GM12874 (cell line): ENCODE results near the gene RHOT2.

ENCODE experiments used
- TF ChIP-seq, protein P1 (sequence below): IDR thresholded peaks from 2 replicates; pipeline ENCODE4 v1.5.1; 2011; ENCODE audit warnings: low read depth, mild to moderate bottlenecking, control low read depth, low read length, moderate library complexity; ENCODE audit not compliant: insufficient read depth

RHOT2 gene

GRCh38 chr16:660459-661183 lies 7.3 kb upstream of the RHOT2 start:
- TF ChIP-seq, protein P1, sequence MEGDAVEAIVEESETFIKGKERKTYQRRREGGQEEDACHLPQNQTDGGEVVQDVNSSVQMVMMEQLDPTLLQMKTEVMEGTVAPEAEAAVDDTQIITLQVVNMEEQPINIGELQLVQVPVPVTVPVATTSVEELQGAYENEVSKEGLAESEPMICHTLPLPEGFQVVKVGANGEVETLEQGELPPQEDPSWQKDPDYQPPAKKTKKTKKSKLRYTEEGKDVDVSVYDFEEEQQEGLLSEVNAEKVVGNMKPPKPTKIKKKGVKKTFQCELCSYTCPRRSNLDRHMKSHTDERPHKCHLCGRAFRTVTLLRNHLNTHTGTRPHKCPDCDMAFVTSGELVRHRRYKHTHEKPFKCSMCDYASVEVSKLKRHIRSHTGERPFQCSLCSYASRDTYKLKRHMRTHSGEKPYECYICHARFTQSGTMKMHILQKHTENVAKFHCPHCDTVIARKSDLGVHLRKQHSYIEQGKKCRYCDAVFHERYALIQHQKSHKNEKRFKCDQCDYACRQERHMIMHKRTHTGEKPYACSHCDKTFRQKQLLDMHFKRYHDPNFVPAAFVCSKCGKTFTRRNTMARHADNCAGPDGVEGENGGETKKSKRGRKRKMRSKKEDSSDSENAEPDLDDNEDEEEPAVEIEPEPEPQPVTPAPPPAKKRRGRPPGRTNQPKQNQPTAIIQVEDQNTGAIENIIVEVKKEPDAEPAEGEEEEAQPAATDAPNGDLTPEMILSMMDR, result peak; percentile 56

GRCh38 chr16:661184-661821 lies 6.6 kb upstream of the RHOT2 start:
- TF ChIP-seq, protein P1, result no peak

- TF ChIP-seq, protein P1, result no peak
These were observed 5.8 kb upstream of the RHOT2 start for GRCh38 chr16:662095-662494.

DNA sequence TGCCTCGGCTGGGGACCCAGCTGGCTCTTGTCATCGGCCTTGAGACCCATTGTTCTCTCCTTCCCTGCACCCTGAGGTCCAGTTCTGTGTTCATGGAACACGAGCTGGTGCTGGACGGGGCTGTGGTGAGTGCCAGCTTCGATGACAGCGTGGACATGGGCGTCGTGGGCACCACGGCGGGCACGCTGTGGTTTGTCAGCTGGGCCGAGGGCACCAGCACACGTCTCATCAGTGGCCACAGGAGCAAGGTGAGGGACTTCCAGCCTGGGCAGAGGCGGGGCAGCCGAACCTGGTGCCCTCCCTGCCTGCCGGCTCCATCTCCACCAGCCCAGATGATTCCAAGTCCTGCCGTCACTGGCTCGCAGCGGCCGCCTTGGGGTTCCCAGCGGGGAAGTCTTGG lies 5.3 kb upstream of the RHOT2 start:
- TF ChIP-seq, protein P1, result no peak

DNA sequence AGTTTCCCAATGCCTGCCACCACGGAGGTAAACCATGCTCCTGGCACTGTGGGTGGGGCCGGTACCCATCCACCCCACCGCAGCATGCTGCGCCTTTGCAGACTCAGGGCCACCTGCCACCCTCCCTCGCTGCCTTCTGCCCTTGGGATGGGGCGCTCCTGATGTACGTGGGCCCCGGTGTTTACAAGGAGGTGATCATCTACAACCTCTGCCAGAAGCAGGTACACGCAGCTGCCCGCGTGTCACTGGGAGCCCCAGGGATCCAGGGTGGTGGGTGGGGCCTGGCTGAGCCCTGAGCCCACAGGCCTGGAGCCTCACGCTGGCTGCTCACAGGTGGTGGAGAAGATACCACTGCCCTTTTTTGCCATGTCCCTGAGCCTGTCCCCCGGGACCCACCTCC lies 1.4 kb upstream of the RHOT2 start:
- TF ChIP-seq, protein P1, result no peak

DNA sequence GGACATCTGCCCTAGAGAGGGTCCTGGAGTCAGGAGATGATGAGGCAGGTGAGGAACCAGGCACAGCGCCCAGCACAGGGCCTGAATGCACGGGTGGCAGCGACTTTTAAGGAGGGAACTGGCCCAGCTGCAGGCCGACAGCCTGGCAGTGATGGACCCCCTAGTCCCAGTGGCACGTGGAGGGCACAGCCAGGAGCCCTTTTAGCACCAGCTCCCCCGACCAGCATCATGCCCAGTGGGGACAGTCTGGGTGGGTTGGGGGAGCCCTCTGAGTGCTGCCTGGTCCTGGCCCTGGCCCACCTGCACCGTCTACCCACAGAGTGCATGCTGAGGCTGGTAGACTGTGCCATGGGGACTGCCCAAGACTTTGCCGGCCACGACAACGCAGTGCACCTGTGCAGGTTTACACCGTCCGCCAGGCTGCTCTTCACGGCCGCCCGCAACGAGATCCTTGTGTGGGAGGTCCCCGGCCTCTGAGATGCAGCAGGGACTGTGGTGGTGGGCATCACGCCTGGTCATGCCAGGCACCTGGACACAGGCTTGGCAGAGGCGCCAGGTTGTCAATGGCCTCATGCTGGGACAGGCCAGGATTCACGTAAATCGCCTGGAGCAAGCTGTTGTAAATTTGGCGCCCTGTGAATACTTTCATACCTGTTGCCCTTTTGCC lies 686 bp upstream of the RHOT2 start:
- TF ChIP-seq, protein P1, result no peak

DNA sequence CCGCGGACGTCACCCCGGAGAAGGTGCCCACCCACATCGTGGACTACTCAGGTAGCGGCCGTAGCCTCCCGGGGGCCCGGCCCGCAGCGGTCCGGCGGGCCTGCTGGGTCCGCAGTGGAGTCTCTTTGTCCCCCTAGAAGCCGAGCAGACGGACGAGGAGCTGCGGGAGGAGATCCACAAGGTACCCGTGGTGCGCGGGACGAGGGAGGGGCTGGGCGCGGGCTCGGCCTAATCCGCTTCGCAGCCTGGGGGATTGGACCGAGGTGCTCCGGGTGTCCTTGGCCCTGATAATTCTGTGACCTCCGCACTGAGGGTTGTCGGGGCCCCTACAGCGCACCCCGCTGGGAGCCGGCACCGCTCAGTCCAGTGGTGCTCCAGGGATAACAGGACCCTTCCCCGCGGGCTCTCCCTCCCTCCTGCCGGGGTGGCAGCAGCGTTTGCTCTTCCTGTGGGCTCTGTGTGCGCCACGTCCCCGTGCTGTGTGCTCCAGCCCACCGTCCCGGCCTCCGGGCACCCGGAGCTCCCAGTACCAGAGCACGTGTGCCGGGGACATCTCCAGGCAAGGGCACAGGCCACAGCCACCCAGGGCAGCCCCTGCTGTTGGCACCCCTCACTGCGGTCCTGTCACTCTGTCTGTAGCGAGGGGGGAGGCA lies 713 bp downstream of the RHOT2 start:
- TF ChIP-seq, protein P1, result no peak
